Medulla oblongata (tissue), 1 donor: Measurements from ENCODE around the gene FAM177A1.

Experiments used
- DNase-seq: peaks from one replicate; pipeline ENCODE4 v3.0.0-alpha.2; 2015; ENCODE audit errors: extremely low spot score

Gene FAM177A1

GRCh38 chr14:35122696-35123387 lies 76.8 kb downstream of the FAM177A1 start:
- DNase-seq: no peak

DNA sequence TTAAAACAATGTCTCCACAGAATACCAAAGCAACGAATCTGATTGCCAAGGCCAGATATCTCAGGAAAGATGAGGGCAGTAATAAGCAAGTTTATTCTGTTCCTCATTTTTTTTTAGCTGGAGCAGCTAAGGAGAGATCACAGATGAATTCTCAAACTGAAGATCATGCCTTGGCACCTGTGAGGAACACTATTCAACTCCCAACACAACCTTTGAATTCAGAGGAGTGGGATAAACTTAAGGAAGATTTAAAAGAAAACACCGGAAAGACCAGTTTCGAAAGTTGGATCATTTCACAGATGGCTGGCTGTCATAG lies 77.3 kb downstream of the FAM177A1 start:
- no peak for DNase-seq

DNA sequence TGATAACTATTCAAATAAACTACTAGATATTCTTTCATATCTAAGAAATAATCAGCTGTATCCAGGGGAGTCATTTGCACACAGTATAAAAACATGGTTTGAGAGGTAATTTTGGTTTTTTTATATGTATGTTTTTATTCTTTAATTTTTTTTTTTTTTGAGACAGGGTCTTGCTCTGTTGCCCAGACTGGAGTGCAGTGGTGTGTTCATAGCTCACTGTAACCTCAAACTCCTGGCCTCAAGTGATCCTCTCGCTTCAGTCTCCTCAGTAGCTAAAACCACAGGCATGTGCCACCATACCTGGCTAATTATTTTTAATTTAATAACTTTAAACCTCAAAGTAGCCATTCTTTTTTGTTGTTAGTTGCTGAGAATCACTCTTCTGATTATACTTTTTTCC lies 78.1 kb downstream of the FAM177A1 start:
- no peak for DNase-seq
